Renal cortical epithelial cell (primary cell): ENCODE results near the gene GLRX5. TPM values are rescaled to one million over a fixed set of nuclear protein-coding genes. Genes with fewer than 3 reads are reported as not detected.

Experiments
- DNase-seq: peaks from one replicate; pipeline ENCODE4 v3.0.0-alpha.2; 2011; ENCODE audit warnings: low read depth
- total RNA-seq: library from RNA; depleted of rRNA; stranded (reverse); fragments of >200 nt; gene quantifications from 2 replicates; pipeline ENCODE4 v1.2.3, GENCODE V29; 2014

GLRX5 gene
- total RNA-seq, 1 donor from 2014 or later, result 35.4 TPM

- DNase-seq, result no peak
Observed at GRCh38 chr14:95533391-95533821, 1.4 kb upstream of the GLRX5 start.

- no peak for DNase-seq
Observed at GRCh38 chr14:95533822-95534221, 1.0 kb upstream of the GLRX5 start.

- no peak for DNase-seq
Observed at GRCh38 chr14:95535226-95536021, 574 bp downstream of the GLRX5 start.

- DNase-seq, result no peak
Observed at GRCh38 chr14:95536036-95536593, 1.3 kb downstream of the GLRX5 start.

- no peak for DNase-seq
Observed at GRCh38 chr14:95536671-95537070, 1.8 kb downstream of the GLRX5 start.

- no peak for DNase-seq
Observed at GRCh38 chr14:95537298-95538089, 2.6 kb downstream of the GLRX5 start.

GRCh38 chr14:95538801-95539509 is 4.1 kb downstream of the GLRX5 start:
- no peak for DNase-seq

- no peak for DNase-seq
Observed at GRCh38 chr14:95540236-95540855, 5.5 kb downstream of the GLRX5 start.

- no peak for DNase-seq
Observed at GRCh38 chr14:95541346-95541745, 6.5 kb downstream of the GLRX5 start.

- no peak for DNase-seq
Observed at GRCh38 chr14:95541932-95542930, 7.4 kb downstream of the GLRX5 start.

- no peak for DNase-seq
Observed at GRCh38 chr14:95543021-95543420, 8.2 kb downstream of the GLRX5 start.

- no peak for DNase-seq
Observed at GRCh38 chr14:95544588-95544987, 9.7 kb downstream of the GLRX5 start.

GRCh38 chr14:95545515-95546168 is 10.8 kb downstream of the GLRX5 start:
- DNase-seq, result peak; percentile 93

GRCh38 chr14:95547272-95547625 is 12.4 kb downstream of the GLRX5 start:
- no peak for DNase-seq

GRCh38 chr14:95547626-95548327 is 12.9 kb downstream of the GLRX5 start:
- peak; percentile 89 for DNase-seq

GRCh38 chr14:95548328-95548929 is 13.6 kb downstream of the GLRX5 start:
- no peak for DNase-seq

GRCh38 chr14:95549656-95550585 is 15.1 kb downstream of the GLRX5 start:
- DNase-seq, result peak; percentile 40

- no peak for DNase-seq
Observed at GRCh38 chr14:95551435-95551834, 16.6 kb downstream of the GLRX5 start.
